Transverse colon (tissue), 3 donors: ENCODE measurements around the gene SLC6A15.

ENCODE experiments used
- POLR2A ChIP-seq: fragments of 450-650 bp; IDR thresholded peaks from one replicate; pipeline ENCODE4 v1.6.1; 2016; ENCODE audit warnings: antibody characterized with exemption, mild to moderate bottlenecking, moderate library complexity
- TF ChIP-seq, protein P1 (sequence below), 5 experiments: fragments of 200-600 bp in 3 of 5; fragments of 450-650 bp in 2 of 5; sonication (generic) in 3 of 5; IDR thresholded peaks; 1 replicate in 2 of 5; 2 replicates in 3 of 5; pipeline ENCODE4 v1.5.1; 2016 to 2017; ENCODE audit warnings: antibody characterized with exemption in 5 of 5, inconsistent platforms in 3 of 5, mild to moderate bottlenecking in 2 of 5, moderate library complexity in 1 of 5

DNA sequence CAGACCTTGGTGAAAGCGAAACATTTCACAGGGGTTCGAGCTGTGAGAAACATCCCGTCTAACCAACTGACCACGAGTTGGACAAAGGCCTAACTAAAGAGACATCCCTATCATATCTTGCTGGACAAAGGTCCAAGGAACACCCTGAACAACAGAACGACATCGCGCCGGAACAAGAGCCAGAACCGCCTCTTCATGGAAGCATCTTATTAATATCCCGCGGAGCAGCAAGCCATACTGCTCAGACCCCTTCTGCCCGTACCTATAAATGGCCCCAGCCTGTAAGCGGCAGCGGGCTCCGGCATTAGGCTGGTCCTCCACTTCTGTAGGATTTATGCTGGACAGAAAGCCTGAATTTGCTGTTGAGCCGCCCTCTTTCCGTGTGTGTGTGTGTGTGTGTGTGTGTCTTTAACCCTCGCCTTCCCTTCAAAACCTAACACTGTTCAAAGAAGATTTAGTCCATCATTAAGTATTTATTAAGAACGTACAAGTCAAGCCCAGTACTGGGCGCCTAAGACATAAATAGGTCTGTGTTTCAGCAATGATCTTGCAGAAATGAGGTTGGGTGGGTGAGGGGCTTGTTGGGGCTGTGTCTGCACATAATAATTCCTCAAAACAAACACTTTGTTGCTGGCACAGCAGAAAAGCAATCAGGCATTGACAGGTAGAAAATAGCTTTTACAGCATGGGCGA is 1.9 kb downstream of the SLC6A15 start:
- TF ChIP-seq, protein P1, sequence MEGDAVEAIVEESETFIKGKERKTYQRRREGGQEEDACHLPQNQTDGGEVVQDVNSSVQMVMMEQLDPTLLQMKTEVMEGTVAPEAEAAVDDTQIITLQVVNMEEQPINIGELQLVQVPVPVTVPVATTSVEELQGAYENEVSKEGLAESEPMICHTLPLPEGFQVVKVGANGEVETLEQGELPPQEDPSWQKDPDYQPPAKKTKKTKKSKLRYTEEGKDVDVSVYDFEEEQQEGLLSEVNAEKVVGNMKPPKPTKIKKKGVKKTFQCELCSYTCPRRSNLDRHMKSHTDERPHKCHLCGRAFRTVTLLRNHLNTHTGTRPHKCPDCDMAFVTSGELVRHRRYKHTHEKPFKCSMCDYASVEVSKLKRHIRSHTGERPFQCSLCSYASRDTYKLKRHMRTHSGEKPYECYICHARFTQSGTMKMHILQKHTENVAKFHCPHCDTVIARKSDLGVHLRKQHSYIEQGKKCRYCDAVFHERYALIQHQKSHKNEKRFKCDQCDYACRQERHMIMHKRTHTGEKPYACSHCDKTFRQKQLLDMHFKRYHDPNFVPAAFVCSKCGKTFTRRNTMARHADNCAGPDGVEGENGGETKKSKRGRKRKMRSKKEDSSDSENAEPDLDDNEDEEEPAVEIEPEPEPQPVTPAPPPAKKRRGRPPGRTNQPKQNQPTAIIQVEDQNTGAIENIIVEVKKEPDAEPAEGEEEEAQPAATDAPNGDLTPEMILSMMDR (IDR thresholded peaks at IDR 0.05), result no peak
- no peak for TF ChIP-seq POLR2A
